Measurements from ENCODE around the gene DYNC1I2. TPM values are rescaled to one million over a fixed set of nuclear protein-coding genes. Genes with fewer than 3 reads are reported as not detected.

The DYNC1I2 gene
- total and polyA plus RNA-seq, 2 donors (not counting 3 experiments of a cell fraction or from before 2014, with no cell fraction given) = 131 to 138 TPM

- no peaks in the 10 kb centered on the region for H3K79me2 ChIP-seq (ENCODE audit: control insufficient read depth, insufficient read depth, low read length)
- peaks cover 4 to 24% of the 10 kb centered on the region in 2 experiments for H3K36me3 ChIP-seq (ENCODE audit: control insufficient read depth in 2 of 2, extremely low read depth in 1 of 2, insufficient read depth in 2 of 2, low read length in 2 of 2)
- ChIA-PET CTCF (no interaction called here), POLR2A (no interaction called here)
- H3K27me3 ChIP-seq (ENCODE audit: control insufficient read depth in 2 of 2, insufficient read depth in 2 of 2, low read length in 2 of 2) = no peaks in the 10 kb centered on the region
- dilution Hi-C loops (cut with MboI; ENCODE audit: extremely low pct_ligation_motif_present, low sequenced_read_pairs) = no loop called here
- no peak for FAIRE-seq
- no peak overlapping the region for H2AFZ ChIP-seq (ENCODE audit: low read depth, low read length)
- no peak overlapping the region for H3K9ac ChIP-seq (replicated peaks; ENCODE audit: extremely low read depth, insufficient read depth, low read length)
- intact Hi-C loops (cut with micrococcal nuclease) = no loop called here
- BruUV-seq (replicated peaks) = no TSS peak
- no peaks in the 10 kb centered on the region for H4K20me1 ChIP-seq (replicated peaks; ENCODE audit: control insufficient read depth, extremely low read depth, insufficient read depth, low read length)
- no peak overlapping the region for H3K4me3 ChIP-seq (replicated peaks in 1 of 3; ENCODE audit: insufficient read depth in 1 of 3, low read depth in 1 of 3, low read length in 3 of 3)
- no peaks in the 10 kb centered on the region for H3K9me3 ChIP-seq (replicated peaks; ENCODE audit: control insufficient read depth, insufficient read depth, low read length)
- H3K9me1 ChIP-seq (replicated peaks; ENCODE audit: control insufficient read depth, extremely low read depth, insufficient read depth, low read length) = no peaks in the 10 kb centered on the region
- no peaks in the 10 kb centered on the region for H3K4me1 ChIP-seq (ENCODE audit: control insufficient read depth, extremely low read depth, insufficient read depth, low read length)
- no peak overlapping the region for H3K4me2 ChIP-seq (ENCODE audit: insufficient read depth, low read length)
- no peak for DNase-seq (ENCODE audit: low read depth, low spot score)
- no peak overlapping the region for H3K27ac ChIP-seq (ENCODE audit: insufficient read depth, low read depth, low read length)
- no peak for TF ChIP-seq MYC (IDR thresholded peaks at IDR 0.05; ENCODE audit: low read depth, low read length)
- TF ChIP-seq, protein P1, sequence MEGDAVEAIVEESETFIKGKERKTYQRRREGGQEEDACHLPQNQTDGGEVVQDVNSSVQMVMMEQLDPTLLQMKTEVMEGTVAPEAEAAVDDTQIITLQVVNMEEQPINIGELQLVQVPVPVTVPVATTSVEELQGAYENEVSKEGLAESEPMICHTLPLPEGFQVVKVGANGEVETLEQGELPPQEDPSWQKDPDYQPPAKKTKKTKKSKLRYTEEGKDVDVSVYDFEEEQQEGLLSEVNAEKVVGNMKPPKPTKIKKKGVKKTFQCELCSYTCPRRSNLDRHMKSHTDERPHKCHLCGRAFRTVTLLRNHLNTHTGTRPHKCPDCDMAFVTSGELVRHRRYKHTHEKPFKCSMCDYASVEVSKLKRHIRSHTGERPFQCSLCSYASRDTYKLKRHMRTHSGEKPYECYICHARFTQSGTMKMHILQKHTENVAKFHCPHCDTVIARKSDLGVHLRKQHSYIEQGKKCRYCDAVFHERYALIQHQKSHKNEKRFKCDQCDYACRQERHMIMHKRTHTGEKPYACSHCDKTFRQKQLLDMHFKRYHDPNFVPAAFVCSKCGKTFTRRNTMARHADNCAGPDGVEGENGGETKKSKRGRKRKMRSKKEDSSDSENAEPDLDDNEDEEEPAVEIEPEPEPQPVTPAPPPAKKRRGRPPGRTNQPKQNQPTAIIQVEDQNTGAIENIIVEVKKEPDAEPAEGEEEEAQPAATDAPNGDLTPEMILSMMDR (IDR thresholded peaks at IDR 0.05; ENCODE audit: extremely low read depth in 1 of 2, insufficient read depth in 1 of 2, low read depth in 1 of 2, low read length in 2 of 2) = no peak
- TF ChIP-seq POLR2AphosphoS5 (IDR thresholded peaks at IDR 0.05; ENCODE audit: insufficient read depth, low read depth, low read length) = no peak
- TF ChIP-seq, protein P2, sequence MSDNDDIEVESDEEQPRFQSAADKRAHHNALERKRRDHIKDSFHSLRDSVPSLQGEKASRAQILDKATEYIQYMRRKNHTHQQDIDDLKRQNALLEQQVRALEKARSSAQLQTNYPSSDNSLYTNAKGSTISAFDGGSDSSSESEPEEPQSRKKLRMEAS (IDR thresholded peaks at IDR 0.05; ENCODE audit: insufficient read depth, insufficient read length) = no peak
- no peak for TF ChIP-seq JUN (IDR thresholded peaks at IDR 0.05; ENCODE audit: borderline replicate concordance, insufficient read depth, insufficient read length, low read depth)
Measured at GRCh38 chr2:171729952-171730317, 42.7 kb downstream of the DYNC1I2 start.
